ENCODE results near the gene NDUFA6. TPM values are rescaled to one million over a fixed set of nuclear protein-coding genes. Genes with fewer than 3 reads are reported as not detected.
A peak's percentile ranks its signal among the peaks of the same experiment; 100 is the strongest.

The NDUFA6 gene
- total and polyA plus RNA-seq, 2 of the 13 experiments (the other 11 are each of a cell fraction or from before 2014, with no cell fraction given), result 68.5 to 87.8 TPM

DNA sequence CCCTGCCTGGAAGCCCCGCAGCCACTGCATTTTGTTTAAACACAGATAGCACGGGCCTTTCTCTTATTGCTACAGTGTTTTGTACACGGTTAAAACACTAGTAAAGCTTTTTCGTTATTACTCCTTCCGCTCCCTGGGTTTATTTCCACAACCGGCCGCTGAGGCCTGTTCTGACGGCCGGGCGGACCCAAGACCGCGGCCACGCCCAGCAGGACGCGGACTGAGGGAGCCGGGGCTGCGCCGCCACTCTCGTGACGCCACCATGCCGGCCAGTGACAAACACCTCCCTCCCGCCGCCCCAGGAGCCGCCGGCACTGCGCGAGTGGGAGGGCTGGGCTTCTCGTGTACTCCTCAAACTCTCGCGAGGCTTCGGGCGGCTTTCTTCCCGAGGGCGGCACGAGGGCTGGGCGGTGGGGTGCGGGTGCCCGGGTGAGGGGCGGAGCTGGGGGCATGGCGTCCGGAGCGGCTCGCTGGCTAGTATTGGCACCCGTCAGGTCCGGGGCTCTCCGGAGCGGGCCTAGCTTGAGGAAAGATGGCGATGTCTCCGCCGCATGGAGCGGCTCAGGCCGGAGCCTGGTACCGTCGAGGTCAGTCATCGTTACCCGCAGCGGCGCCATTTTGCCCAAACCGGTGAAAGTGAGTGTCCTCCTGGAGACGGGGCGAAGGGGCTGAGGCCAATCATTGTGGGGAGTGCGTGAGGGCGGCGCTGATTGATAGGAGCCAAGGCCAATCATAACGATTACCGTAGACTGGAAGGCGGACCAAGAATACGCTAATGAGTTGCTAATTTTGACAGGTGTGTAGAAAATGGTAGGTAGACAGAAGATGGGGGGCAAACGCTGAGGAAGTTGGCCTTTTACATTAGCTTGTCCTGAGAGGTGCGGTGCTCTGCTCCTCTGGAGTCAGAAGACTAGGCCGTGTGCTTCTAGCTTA, 11.0 kb downstream of the NDUFA6 start, which contains the start of gene SMDT1 (continued):
- TF ChIP-seq, protein P1, sequence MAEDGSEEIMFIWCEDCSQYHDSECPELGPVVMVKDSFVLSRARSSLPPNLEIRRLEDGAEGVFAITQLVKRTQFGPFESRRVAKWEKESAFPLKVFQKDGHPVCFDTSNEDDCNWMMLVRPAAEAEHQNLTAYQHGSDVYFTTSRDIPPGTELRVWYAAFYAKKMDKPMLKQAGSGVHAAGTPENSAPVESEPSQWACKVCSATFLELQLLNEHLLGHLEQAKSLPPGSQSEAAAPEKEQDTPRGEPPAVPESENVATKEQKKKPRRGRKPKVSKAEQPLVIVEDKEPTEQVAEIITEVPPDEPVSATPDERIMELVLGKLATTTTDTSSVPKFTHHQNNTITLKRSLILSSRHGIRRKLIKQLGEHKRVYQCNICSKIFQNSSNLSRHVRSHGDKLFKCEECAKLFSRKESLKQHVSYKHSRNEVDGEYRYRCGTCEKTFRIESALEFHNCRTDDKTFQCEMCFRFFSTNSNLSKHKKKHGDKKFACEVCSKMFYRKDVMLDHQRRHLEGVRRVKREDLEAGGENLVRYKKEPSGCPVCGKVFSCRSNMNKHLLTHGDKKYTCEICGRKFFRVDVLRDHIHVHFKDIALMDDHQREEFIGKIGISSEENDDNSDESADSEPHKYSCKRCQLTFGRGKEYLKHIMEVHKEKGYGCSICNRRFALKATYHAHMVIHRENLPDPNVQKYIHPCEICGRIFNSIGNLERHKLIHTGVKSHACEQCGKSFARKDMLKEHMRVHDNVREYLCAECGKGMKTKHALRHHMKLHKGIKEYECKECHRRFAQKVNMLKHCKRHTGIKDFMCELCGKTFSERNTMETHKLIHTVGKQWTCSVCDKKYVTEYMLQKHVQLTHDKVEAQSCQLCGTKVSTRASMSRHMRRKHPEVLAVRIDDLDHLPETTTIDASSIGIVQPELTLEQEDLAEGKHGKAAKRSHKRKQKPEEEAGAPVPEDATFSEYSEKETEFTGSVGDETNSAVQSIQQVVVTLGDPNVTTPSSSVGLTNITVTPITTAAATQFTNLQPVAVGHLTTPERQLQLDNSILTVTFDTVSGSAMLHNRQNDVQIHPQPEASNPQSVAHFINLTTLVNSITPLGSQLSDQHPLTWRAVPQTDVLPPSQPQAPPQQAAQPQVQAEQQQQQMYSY (CRISPR knock-in tag; IDR thresholded peaks at IDR 0.05), result peak; percentile 25
- TF ChIP-seq SMAD9 (CRISPR knock-in tag; IDR thresholded peaks at IDR 0.05), result no peak
- TF ChIP-seq ZNF790 (CRISPR knock-in tag; IDR thresholded peaks at IDR 0.05; ENCODE audit: borderline replicate concordance), result no peak
- no peak for TF ChIP-seq SIX4 (CRISPR knock-in tag; IDR thresholded peaks at IDR 0.05)
- TF ChIP-seq, protein P2, sequence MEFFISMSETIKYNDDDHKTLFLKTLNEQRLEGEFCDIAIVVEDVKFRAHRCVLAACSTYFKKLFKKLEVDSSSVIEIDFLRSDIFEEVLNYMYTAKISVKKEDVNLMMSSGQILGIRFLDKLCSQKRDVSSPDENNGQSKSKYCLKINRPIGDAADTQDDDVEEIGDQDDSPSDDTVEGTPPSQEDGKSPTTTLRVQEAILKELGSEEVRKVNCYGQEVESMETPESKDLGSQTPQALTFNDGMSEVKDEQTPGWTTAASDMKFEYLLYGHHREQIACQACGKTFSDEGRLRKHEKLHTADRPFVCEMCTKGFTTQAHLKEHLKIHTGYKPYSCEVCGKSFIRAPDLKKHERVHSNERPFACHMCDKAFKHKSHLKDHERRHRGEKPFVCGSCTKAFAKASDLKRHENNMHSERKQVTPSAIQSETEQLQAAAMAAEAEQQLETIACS (CRISPR knock-in tag; IDR thresholded peaks at IDR 0.05), result peak; percentile 39; the same call in 1 of the 2 replicates
- peak; percentile 81 for TF ChIP-seq CREB1 (IDR thresholded peaks at IDR 0.05)
- TF ChIP-seq CREB1 (CRISPR knock-in tag; IDR thresholded peaks at IDR 0.05), result peak; percentile 72; the same call in 1 of the 2 replicates
- TF ChIP-seq, protein P3, sequence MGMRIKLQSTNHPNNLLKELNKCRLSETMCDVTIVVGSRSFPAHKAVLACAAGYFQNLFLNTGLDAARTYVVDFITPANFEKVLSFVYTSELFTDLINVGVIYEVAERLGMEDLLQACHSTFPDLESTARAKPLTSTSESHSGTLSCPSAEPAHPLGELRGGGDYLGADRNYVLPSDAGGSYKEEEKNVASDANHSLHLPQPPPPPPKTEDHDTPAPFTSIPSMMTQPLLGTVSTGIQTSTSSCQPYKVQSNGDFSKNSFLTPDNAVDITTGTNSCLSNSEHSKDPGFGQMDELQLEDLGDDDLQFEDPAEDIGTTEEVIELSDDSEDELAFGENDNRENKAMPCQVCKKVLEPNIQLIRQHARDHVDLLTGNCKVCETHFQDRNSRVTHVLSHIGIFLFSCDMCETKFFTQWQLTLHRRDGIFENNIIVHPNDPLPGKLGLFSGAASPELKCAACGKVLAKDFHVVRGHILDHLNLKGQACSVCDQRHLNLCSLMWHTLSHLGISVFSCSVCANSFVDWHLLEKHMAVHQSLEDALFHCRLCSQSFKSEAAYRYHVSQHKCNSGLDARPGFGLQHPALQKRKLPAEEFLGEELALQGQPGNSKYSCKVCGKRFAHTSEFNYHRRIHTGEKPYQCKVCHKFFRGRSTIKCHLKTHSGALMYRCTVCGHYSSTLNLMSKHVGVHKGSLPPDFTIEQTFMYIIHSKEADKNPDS (CRISPR knock-in tag; IDR thresholded peaks at IDR 0.05), result no peak
- no peak for TF ChIP-seq CC2D1A (CRISPR knock-in tag; IDR thresholded peaks at IDR 0.05)
- 0 out of 2 replicates have a peak, but pooled peaks have one; percentile 54 for TF ChIP-seq SAFB2 (CRISPR knock-in tag; IDR thresholded peaks at IDR 0.05; ENCODE audit: borderline replicate concordance, low read depth)
- TF ChIP-seq ETV6 (CRISPR knock-in tag; conservative IDR thresholded peaks at IDR 0.05), result peak; percentile 28; the same call in 1 of the 2 replicates
- peak; percentile 85; the same call in 1 of the 2 replicates for TF ChIP-seq ZFP82 (CRISPR knock-in tag; IDR thresholded peaks at IDR 0.05; ENCODE audit: borderline replicate concordance)
- TF ChIP-seq ZNF674 (CRISPR knock-in tag; IDR thresholded peaks at IDR 0.05; ENCODE audit: low read depth), result 0 out of 2 replicates have a peak, but pooled peaks have one; percentile 13
- no peak for TF ChIP-seq FOXM1 (CRISPR knock-in tag; IDR thresholded peaks at IDR 0.05)
- 0 out of 2 replicates have a peak, but pooled peaks have one; percentile 73 for TF ChIP-seq ZSCAN12 (CRISPR knock-in tag; IDR thresholded peaks at IDR 0.05)
- TF ChIP-seq ZNF234 (CRISPR knock-in tag; conservative IDR thresholded peaks at IDR 0.05), result 0 out of 2 replicates have a peak, but pooled peaks have one; percentile 42

Data from HepG2 (cell line).